Measurements from ENCODE around the gene ADAMTSL4.

ADAMTSL4 gene

DNA sequence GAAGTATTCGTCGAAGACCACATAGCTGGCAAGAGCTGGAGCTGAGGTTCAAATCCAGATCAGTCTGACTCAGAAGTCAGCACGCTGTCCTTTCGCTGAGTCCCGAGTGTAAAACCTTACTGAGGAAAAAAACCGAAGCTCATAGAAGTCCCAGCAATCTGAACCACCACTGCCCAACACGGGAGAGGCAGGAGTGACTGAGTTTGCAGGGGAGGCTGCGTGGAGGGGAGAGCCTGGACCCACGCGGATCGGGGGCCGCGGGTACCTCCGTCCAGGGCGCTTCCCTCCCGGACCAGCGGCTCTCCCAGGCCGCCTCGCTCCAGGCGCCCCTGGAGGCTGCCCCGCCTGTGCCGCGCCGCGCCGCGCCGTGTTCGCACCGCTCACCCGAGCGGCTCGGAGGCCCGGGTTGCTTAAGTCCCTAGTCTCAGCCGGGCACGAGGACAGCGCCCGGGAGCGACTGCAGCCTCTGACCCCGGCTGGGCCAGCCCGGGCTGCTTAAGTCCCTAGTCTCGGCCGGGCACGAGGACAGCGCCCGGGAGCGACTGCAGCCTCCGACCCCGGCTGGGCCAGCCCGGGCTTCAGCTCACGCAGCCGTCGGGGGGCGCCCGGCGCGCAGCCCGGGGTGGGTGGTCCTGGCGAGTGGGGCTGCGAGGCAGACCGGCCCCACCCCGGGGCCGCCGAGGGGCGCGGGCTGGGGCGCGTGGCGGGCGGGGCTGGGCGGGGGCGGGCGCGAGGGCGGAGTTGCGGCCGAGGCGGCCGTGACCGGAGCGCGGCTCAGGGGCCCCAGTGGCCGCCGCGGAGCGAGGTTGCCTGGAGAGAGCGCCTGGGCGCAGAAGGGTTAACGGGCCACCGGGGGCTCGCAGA lies at the start of gene ADAMTSL4:
Gene ADAMTSL4, plus strand, starts transcription at position 777 of the 864 bp plus-strand sequence. CDS start 2,881 bp downstream, outside the sequence.
- DNase-seq (ENCODE audit: low read depth in 2 of 2, low spot score in 1 of 2): no peak

DNA sequence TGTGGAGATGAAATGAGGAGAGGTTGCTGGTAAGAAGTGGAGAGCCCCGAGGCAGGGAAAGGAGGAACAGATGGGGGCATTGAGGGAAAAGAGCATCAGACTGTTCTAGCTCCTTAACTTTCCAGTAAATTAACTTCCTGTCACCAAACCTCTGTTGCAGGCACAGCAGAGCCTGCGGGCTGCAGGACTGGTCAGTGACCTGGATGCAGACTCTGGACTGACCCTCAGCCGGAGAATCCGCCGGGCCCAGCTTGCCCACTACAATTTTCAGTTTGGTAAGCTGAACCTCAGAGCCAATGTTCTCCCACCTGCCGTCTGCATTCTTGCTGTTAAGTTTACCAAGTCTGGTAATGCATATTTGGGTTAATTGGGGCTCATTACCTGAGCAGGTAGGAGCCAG lies 43.8 kb upstream of the ADAMTSL4 start:
- no peak for DNase-seq (ENCODE audit: low read depth in 2 of 2, low spot score in 1 of 2)

DNA sequence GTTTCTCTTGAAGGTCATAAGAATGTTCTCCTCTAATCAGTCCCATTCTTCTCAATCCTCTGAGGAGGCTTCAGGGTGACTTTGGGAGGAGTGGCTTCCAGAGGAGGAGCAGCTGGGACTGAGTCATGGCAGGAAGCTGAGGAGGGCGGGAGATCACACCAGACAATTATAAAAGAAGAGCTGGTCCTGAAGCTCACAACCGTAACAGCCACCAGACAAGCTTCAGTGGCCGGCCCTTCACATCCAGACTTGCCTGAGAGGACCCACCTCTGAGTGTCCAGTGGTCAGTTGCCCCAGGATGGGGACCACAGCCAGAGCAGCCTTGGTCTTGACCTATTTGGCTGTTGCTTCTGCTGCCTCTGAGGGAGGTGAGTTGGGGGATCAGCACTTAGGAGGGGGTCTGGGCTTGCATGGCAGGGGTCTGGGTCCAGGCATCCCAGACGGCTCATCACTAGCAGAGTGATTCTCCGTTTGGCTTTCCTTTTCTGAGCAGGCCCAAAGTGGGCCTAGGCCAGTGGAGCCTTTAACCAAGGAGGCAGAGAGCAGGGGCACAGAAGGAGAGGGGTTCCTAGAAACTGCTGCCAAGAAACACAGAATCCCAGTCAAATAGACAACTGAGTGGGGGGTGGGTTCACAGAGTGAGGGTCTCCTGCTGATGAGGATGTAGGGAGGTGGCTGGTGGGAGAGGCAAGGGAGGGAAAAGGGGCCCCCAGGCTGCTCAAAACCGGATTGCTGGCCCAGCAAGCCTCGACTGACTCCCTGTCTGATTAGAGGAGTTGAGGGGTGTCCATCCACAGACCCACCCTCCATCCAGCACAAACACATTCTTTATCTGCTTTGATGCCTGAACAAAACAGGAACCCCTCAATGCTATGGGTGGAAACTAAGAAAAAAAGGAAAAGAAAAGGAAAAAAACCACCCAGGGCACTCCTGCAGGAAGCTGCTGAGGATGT lies 41.0 kb upstream of the ADAMTSL4 start, which contains the start of gene ECM1:
Gene ECM1, plus strand, starts transcription at position 198 of the 953 bp plus-strand sequence. Its CDS starts 101 bp downstream, at position 299.
- DNase-seq (ENCODE audit: low read depth in 2 of 2, low spot score in 1 of 2): no peak

DNA sequence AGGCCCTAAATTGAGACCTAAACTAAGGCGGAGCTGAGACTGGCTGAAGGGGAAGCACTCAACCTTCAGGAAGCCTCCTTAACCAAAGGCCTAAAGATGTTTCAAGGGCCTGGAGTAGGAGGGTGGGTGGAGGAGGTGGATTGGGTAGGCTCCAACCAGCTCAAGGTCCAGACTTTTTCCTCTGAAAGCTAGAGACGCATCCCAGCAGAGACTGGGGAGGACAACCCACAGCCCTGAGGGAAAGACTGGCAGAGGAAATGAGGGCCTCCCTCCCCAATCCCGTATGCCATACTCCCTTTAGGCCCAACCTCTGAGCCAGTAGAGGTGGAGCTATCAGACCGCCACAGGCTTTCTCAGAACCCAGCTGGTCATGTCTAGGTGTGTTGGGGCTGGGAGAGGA lies 40.2 kb upstream of the ADAMTSL4 start:
- no peak for DNase-seq (ENCODE audit: low read depth in 2 of 2, low spot score in 1 of 2)

DNA sequence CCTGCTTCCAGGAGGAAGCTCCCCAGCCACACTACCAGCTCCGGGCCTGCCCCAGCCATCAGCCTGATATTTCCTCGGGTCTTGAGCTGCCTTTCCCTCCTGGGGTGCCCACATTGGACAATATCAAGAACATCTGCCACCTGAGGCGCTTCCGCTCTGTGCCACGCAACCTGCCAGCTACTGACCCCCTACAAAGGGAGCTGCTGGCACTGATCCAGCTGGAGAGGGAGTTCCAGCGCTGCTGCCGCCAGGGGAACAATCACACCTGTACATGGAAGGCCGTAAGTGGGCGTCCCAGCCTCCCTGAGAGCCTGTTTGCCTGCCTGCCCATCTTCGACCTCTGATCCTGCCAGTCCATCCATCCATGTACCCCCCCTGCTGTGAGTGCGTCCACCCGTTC lies 37.7 kb upstream of the ADAMTSL4 start:
- no peak for DNase-seq (ENCODE audit: low read depth in 2 of 2, low spot score in 1 of 2)

DNA sequence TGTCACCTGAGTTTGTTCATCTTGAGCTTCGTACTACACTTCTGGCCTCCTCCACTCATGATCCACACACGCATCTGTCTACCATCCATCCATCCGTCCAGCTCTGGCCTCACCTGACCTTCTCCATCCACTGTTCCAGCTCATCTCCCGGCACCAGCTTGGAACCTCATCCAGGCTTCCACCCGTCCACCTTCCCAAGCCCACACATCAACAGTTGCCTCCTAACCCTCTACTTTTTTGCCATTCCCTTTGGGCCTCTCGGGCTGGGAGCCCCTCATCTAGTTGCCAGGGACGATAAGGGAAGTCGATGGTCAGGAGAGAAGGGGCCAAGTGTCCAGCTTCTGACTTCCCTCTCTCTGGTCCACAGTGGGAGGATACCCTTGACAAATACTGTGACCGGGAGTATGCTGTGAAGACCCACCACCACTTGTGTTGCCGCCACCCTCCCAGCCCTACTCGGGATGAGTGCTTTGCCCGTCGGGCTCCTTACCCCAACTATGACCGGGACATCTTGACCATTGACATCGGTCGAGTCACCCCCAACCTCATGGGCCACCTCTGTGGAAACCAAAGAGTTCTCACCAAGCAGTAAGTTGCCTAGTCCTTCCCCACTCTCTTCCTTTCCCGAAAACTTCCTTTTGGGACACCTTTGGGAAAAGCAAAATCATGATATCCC lies 37.1 kb upstream of the ADAMTSL4 start:
- DNase-seq (ENCODE audit: low read depth in 2 of 2, low spot score in 1 of 2): no peak

DNA sequence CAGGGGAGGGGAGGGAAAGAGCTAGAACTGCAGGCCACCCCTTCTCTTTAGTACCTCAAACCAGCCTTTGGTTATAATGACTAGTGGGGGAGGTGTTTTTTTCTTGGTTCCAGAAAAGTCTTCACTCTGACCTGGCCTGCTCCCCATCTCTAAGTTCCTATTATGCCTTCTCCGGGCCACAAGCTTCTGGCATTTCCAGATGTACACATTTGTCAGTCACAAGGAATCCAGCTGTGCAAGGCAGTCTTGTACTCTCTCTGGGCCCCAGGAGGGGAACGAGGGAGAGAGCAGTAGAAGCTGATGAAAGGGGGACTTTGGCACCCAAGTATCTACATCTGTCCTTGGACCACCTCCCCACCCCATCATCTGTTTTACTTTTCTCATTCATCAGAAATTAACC lies 36.4 kb upstream of the ADAMTSL4 start:
- DNase-seq (ENCODE audit: low read depth in 2 of 2, low spot score in 1 of 2): no peak

DNA sequence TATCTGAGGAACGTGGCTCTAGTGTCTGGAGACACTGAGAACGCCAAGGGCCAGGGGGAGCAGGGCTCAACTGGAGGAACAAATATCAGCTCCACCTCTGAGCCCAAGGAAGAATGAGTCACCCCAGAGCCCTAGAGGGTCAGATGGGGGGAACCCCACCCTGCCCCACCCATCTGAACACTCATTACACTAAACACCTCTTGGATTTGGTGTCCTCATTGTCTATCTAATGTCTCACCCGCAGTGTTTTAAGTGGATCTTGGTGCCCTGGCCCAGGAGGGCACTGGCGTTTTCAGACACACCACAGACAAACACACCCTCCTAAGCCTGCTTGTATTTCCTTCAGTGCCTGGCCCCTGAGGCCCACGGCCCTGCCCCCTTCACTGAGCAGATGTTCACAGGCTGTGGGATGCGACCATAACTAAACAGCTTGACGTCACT lies 35.8 kb upstream of the ADAMTSL4 start:
- DNase-seq (ENCODE audit: low read depth in 2 of 2, low spot score in 1 of 2): no peak

DNA sequence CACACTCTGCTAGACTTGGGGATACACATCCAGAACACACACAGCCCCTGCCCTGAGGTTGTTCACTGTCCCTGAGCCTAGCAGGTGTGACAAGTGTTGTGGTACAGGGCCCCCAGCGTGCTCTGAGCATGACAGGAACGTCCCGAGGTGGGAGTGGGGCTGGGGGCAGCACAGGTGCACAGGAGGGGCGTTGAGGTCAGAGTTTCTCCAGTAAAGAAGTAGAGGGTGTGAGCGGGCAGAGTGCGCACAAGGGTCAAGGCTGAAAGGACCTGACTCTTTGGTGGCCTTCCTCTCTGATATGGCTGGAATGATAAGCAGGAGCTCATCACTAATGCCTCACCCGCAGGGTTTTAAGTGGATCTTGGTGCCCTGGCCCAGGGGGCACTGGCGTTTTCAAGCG lies 34.9 kb upstream of the ADAMTSL4 start:
- no peak for DNase-seq (ENCODE audit: low read depth in 2 of 2, low spot score in 1 of 2)

DNA sequence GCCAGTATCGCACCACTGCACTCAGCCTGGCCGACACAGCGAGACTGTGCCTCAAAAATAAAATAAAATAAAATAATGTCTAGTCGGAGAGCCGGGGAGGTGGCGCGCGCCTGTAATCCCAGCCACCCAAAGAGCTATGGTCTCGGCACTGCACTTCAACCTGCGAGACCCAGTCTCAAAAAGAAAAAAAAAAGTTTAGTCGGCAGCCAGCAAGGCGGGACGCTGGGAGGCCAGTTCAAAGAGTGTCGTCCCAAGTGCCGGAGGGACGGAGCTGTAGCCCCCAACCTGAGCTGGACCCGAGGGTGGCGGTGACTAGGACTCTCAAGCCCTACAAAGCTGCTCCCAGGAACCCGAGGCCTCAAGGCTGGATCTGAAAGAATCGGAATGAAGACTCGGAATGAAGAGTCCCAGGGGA lies 34.3 kb upstream of the ADAMTSL4 start:
- DNase-seq (ENCODE audit: low read depth in 2 of 2, low spot score in 1 of 2): no peak

DNA sequence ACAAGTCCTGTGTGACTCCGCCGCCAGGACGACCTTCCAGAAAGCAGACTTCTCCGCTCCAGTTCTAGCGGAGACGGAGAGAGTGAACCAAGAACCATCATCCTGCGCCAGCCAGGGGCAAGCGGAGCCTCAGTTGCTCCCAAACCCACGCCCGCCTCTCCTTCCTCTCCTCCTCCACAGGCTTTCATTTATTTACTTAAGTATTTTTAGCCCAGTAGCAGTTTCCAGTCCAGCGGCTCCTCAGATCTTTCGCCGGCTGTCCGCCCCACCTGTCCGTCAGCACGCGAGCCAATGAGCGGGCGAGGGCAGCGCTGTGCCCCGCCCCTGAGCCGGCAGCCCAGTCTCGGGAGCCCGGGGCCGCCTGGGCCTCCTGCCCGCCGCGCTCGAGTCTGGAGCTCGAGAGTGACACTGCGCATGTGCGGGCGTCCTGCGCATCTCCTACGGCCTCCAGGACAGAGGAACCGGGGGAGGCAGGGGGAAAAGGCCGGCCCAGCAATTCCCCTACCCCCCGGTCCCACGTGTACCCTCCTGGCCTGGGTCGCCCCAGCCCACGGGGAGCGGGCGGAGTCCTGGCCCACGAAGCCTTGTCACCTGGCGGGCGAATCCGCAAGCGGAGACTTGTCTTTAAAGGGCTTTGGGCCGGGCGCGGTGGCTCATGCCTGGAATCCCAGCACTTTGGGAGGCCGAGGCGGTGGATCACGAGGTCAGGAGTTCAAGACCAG lies 33.7 kb upstream of the ADAMTSL4 start, which contains the start of gene FALEC:
Gene FALEC, plus strand, starts transcription at position 425 of the 722 bp plus-strand sequence.
- DNase-seq (ENCODE audit: low read depth in 2 of 2, low spot score in 1 of 2): peak; percentile 71 to 84

DNA sequence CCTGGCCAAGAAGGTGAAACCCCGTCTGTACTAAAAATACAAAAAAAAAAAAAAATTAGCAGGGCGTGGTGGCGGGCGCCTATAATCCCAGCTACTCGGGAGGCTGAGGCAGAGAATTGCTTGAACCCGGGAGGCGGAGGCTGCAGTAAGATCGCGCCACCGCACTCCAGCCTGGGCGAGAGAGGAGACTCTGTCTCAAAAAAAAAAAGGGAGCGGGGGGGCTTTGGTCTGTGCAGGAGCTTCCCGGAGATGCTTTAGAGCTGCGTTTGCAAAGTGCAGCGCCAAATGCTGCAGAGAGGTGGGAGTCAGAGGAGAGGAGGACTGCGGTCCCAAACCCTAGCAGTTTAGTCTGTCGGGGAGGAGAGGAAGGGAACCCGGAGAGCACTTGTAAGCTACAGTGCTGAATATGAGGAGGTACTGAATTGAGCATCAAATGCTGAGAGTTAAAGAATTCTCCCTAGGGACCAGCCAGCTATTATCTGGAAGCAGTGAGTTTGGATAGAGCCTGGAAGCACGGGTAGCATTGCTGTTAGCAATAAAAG lies 33.1 kb upstream of the ADAMTSL4 start:
- DNase-seq (ENCODE audit: low read depth in 2 of 2, low spot score in 1 of 2): no peak

DNA sequence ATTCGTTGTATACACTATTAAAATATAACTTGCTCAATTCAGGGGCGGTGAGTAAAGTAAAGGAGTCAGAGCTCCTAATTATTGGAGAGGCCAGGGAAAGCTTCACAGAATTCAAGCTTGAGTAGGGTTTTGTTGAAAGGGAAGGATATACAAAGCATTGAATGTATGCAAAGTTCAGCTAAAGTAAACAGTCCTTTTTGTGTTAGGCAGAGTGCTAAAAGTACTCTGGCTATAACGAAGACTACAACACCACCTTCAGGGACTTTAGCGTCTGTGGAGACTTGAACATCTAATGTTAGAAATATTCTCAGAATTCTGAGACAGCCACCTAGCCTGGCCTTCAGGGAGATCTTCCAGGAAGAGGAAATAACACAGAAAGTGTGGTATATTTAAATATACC lies 32.6 kb upstream of the ADAMTSL4 start:
- no peak for DNase-seq (ENCODE audit: low read depth in 2 of 2, low spot score in 1 of 2)

DNA sequence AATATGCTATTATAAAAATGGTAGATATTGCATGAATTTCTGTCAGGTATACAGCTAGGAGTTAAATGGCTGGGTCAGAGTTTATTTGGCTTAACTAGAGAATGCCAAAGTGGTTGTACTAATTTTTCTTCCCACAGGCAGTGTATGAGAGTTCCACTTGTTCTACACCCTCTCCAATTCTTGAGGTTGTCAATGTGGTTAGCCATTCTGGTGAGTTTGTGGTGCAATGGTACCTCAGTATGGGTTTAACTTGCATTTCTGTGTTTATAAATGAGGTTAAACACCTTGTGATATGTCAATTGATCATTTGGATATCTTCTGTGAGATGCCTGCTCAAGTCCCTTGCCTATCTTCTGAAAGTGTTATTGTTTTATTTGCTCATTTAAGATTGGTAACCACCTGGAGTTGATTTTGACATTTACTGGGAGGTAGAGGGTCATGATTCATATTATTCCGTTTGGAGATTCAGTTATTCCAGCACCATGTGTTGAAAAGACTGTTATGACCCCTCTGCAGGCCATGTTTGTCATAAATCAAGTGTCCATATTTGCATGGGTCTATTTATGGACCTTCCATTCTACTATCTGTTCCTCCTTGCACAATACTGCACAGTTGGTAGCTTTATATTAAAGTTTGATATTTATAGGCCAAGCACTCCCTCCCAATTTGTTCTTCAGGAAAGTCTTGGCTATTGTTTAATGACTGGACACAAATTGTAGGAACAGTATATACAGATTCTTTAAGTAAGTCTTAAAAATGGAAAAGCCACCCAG lies 27.8 kb upstream of the ADAMTSL4 start:
- no peak for DNase-seq (ENCODE audit: low read depth in 2 of 2, low spot score in 1 of 2)

DNA sequence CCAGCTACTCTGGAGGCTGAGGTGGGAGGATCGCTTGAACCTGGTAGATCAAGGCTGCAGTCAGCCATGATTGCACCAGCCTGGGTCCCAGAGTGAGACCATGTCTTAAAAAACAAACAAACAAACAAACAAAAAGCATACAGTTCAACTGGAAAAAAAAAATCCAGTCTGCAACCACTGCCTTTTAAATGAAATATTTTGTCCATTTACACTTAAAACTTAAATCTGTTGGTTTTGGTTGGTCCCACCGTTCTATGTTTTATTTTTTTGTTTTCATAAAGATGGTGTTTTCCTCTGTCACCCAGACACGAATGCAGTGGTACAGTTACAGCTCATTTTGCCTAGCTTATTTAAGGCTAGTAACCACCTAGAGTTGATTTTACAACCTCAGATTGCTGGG lies 23.9 kb upstream of the ADAMTSL4 start:
- DNase-seq (ENCODE audit: low read depth in 2 of 2, low spot score in 1 of 2): no peak

DNA sequence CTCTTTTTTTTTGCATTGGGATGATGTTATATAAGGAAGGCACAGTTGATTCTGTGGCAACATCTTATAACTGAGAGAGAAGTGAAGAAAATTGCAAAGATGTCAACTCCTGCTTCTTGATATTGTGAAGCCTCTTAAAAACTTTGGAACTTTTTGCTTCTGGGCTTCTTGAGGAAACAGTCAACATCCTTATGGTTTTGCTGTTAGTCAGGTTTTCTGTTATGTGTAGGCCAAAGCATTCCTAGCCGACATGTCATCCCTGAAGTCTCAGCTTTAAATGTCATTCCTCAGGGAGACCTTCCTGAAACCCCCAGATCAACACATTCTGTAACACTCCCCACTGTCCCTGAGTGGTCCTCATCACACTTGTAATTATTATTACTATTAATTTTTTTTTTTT lies 21.0 kb upstream of the ADAMTSL4 start:
- no peak for DNase-seq (ENCODE audit: low read depth in 2 of 2, low spot score in 1 of 2)

DNA sequence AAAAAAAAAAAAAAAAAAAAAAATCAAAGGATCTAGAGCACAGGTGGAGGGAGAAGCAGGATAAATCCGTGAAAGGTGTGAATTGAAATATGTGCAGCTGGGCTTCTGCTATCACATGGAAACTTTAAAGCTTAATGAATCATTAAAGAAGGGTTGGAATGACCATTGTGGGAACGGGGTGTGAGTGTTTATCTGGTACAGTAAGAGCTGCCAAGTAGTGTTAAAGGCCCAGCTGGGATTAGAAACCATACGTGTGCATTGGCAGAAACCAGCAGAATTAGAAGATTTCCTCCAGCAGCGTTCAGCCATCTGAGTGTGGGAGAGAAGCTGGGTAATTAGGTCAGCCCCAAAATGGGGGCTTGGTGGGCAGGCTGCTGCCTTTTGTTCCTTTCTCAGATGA lies 20.2 kb upstream of the ADAMTSL4 start:
- DNase-seq (ENCODE audit: low read depth in 2 of 2, low spot score in 1 of 2): no peak

DNA sequence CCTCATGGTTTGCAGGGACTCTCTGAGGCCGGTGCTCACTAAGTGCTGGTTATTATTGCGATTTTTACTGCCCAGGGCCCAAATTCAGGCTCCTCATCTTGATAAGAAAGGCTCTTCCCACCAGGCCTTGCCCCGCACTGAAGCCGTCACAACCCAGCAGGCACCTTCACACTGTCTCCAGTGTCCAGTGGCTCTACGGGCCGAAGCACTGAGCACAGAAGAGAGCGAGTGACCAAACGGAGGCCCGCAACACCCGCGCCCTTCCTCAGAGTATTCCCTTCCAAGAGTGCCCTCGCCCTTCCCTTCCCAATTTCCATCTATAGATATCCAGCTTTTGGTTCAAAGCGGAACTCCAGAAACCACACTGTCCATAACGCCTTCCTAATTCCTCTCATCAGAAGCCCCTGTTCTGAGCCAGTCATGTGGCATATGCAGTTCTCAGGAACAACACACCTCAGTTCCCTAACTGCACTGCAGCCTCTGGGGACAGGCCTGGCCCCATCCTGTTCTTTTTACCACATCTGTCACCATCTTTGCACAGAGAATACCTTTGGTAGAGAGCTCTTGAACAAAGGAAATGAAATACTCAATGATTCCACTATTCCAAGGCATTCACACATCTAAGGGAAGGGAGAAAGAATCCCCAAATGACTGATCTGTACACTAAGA lies 18.6 kb upstream of the ADAMTSL4 start:
- DNase-seq (ENCODE audit: low read depth in 2 of 2, low spot score in 1 of 2): no peak

DNA sequence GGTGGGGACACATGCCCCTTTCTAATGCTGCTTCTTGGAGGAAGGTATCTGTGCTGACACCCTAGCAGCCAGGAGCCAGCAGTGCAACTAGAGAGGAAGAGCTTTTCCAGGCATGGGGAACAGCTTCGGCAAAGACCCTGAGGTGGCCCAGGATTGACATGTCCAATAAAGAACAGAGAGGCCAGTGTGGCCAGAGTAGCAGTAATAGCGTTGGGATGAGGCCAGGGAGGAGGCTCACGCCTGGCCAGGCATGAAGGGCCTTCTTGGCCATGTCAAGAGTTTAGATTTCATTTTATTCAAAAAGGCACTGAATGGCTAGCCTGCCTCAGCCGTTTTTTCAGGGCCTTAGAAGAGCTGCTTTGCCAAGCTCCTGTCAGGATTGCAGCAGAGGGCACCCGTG lies 16.3 kb upstream of the ADAMTSL4 start:
- no peak for DNase-seq (ENCODE audit: low read depth in 2 of 2, low spot score in 1 of 2)
